ENCODE results near the gene CFAP74.
A peak's percentile ranks its signal among the peaks of the same experiment; 100 is the strongest.

CFAP74 gene

GRCh38 chr1:1916851-1917251 lies 86.7 kb downstream of the CFAP74 start:
- no peak for DNase-seq (ENCODE audit: low spot score)

DNA sequence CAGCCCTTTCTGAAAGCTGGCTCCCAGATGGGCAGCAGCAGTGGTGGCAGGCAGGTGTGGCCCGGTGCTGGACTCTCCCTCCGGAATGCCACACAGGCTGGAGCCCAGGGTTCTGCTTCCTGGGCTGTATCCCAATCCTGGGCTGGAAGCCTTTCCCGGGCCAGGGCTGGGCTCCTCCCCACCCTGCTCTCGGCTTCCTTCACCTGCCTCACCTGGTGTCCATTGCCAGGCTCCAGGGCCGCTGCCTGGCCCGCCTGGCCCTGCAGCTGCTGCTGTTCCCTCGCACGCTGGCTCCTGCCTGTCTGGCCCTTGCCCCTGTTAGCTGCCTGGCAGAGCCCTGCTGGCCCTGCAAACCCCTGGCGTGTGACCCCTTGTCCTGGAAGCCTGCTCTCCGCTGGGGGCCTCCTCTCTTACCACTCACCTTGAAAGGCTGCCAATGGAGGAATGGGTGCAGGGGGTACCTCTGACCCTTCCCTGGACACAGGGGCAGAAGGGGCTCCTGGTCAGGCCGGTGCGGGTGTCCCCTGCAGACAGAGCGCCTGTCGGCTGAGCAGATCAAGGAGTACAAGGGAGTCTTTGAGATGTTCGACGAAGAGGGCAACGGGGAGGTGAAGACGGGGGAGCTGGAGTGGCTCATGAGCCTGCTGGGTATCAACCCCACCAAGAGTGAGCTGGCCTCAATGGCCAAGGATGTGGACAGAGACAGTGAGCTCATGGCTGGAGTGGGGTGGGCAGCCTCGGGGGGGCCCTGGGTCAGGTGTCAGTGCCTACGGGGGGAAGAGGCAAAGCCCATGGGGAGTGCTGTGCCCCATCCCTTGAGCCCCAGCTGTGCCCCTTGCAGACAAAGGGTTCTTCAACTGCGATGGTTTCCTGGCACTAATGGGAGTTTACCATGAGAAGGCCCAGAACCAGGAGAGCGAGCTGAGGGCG lies 87.4 kb downstream of the CFAP74 start:
- DNase-seq (ENCODE audit: low spot score): no peak

DNA sequence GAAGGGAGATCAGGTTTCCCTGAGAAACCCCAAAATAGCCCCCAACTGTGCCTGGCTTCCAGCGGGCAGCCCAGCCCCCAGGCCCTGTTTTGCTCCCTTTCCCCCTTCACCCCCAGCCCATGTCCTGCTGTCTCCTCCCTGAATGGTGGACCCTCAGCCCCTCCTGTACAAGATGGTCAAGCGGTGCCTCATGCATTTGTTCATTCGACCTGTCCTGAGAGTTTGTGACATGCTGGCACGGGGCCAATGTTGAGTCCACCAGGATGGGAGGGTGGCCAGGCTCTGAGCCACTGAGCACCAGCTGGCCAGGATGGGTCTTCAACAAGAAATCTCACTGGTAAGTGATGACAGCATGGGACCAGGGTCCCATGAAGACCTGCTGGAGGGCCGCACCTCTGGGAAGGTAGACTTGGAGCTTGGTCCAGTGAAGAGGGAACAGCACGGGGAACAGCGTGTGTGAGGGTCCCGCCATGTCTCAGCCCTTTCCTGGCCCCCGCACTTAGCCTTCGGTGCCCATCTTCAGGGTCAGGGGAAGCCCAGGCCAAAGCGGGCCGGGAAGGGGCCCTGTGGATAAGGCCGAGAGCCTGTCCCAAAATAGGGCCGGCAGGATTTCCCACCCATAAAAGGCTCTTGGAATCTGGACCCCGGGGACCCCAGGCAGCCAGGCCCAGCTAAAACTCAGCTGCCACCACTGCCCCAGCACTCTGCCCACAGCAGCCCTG lies 88.5 kb downstream of the CFAP74 start, which contains the start of gene CALML6:
CALML6 (plus strand) TSS at position 290 of the 722 bp plus-strand sequence; CDS start at position 311, 21 bp downstream.
- DNase-seq (ENCODE audit: low spot score): no peak

GRCh38 chr1:1914101-1914970 lies 89.2 kb downstream of the CFAP74 start:
- no peak for DNase-seq (ENCODE audit: low spot score)

DNA sequence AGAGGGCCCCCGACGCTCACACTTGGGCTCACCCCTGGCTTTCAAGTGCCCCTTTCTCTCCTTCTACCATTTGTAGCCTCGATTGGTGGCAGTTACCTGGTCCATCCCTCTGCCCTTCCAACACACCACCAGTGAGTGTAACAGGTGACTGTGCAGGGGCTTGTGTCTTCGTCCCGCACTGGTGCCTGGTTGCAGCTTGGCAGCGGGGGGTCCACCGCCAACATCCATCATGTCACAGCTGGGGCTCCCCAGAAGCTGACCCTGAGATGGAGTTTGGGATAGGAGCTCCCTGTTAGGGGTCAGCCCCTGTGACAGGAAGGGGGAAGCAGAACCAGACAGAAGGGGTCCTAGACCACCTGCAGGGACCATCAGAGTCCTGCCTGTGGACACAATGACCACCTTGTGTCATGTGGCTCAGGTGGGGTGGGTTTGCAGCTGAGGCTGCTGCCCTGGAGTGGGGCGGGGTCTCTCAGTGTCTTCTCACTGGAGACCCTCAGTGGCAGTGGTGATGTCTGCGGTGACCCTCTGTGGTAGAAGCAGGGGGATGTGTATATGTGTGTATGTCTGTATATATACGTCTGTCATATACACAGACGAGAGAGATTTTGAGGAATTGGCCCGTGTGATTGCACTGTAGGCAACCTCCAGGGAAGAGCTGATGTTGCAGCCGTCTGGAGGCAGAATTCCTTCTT lies 92.1 kb downstream of the CFAP74 start:
- no peak for DNase-seq (ENCODE audit: low spot score)

GRCh38 chr1:1910651-1911331 lies 92.8 kb downstream of the CFAP74 start:
- no peak for DNase-seq (ENCODE audit: low spot score)

GRCh38 chr1:1910033-1910465 lies 93.5 kb downstream of the CFAP74 start:
- no peak for DNase-seq (ENCODE audit: low spot score)

DNA sequence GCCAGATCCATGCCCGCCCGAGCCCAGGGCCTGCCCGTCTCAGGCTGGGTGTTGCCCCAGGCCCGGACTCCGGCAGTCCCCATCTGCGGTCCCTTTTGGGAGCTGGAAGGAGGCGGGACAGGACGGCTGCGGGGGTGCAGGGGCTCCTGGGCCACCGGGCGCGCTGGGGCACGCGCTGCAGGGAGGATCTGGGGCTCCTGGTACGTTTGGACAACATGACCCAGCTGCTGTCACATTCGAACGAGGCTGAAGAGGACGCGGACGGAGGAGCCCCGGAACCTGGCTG lies 95.1 kb downstream of the CFAP74 start:
- DNase-seq (ENCODE audit: low spot score): no peak

GRCh38 chr1:1907098-1907736 lies 96.4 kb downstream of the CFAP74 start:
- DNase-seq (ENCODE audit: low spot score): no peak

- peak; percentile 93 for DNase-seq (ENCODE audit: low spot score)
Measured at GRCh38 chr1:1906185-1907097, 97.1 kb downstream of the CFAP74 start.

DNA sequence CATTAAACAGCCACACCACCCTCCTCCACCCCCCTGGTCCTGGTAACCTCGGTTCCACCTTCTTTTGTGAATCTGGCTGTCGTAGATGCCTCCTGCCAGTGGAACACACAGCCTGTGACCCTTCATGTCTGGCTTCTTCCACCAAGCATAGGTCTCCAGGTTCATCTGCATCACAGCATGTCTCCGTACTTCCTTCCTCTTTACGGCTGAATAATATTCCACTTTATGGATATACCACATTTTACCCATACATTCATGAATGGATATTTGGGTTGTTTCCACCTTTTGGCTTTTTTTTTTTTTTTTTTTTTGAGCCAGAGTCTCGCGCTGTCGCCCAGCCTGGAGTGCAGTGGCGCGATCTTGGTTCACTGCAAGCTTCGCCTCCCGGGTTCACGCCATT lies 100.4 kb downstream of the CFAP74 start:
- DNase-seq (ENCODE audit: low spot score): no peak

GRCh38 chr1:1901641-1902294 lies 101.8 kb downstream of the CFAP74 start:
- DNase-seq (ENCODE audit: low spot score): no peak

DNA sequence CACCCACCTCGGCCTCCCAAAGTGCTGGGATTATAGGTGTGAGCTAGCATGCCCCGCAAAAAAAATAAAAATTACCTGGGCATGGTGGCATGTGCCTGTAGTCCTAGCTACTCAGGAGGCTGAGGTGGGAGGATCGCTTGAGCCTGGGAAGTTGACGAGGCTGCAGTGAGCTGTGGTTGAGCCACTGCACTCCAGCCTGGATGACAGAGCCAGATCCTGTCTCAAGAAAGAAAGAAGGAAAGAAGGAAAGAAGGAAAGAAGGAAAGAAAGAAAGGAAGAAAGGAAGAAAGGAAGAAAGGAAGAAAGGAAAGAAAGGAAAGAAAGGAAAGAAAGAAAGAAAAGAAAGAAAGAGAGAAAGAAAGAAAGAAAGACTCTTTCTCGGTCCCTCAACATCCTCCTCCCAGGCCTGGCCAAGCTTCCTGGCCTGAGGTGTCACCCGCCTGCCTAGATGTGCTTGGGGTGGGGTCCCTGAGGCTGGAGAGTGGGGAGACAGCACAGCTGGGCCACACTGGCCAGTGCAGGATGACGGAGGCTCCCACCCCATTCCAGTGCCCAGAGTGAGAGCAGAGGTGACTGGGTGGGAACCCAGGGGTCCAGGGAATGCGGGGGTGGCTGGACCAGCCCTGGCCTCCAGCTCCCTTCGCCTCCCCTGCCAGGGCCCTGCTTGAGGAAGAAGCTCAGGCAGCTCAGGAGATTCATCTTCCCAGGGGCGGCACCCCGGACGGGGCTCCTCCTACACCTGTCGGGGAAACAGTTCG lies 102.5 kb downstream of the CFAP74 start:
- DNase-seq (ENCODE audit: low spot score): no peak

DNA sequence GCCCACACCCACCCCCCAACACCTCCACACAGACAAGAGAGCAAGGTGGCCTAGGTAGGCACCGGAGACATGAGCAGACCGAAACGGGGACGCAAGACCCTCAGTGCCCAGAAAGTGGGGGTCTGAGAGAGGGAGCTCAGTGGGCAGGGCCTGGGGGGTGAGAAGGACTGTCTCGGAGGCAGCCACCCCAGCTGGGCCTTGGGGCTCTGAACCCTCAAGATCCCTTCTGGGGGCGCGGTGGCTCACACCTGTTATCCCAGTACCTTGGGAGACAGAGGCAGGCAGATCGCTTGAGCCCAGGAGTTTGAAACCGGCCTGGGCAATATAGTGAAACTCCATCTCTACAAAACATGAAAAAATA lies 103.6 kb downstream of the CFAP74 start:
- no peak for DNase-seq (ENCODE audit: low spot score)

GRCh38 chr1:1899266-1899966 lies 104.2 kb downstream of the CFAP74 start:
- peak; percentile 48 for DNase-seq (ENCODE audit: low spot score)

DNA sequence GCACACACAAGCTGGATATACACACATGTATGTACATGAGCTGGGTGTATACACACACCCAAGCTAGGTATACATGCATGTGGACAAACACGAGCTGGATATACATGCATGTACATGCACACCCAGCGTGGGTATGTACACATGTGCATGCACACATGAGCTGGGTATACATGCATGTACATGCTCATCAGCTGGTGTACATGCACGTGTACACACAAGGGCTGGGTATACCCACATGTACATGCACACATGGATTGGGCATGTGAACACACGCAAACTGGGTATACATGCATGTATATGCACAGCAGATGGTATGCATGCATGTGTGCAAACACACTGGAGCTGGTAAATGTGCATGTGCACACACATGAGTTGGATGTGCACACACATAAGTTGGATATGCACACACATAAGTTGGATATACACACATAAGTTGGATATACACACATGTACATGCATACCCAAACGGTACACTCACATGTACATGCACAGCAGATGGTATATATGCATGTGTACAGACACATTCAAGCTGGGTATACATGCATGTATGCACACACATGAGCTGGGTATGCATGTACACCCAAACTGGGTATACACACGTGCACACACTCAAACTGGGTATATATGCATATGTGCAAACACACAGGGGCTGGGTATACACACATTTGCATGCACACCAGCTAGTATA lies 105.2 kb downstream of the CFAP74 start:
- DNase-seq (ENCODE audit: low spot score): no peak
